Pancreas (tissue), 10 donors: ENCODE measurements around the gene MMP12. TPM values are rescaled to one million over a fixed set of nuclear protein-coding genes. Genes with fewer than 3 reads are reported as not detected.
A peak's percentile ranks its signal among the peaks of the same experiment; 100 is the strongest.

Source experiments
- ATAC-seq, 4 donors: fragments of 200-7000 bp; cut with Tn5 transposase; one replicate each; pipeline versions ENCODE4 v1.8.0 to v1.9.1; 2020; ENCODE audit warnings: mild to moderate bottlenecking in 4 of 4, moderate library complexity in 4 of 4
- DNase-seq, 6 donors: peaks; one replicate each; pipeline ENCODE4 v3.0.0-alpha.2; 2020
- FAIRE-seq: peaks from 2 replicates; lab custom pipeline; 2012; peaks lifted over from hg19 to GRCh38; lab: Jason Lieb, UNC
- H3K27ac ChIP-seq, 4 donors: fragments of 200-600 bp; sonication (generic); 1 replicate in 3 of 4; 2 replicates in 1 of 4; pipeline versions ENCODE4 v1.5.0 to v1.8.0; 2020
- H3K27me3 ChIP-seq, 4 donors: fragments of 200-600 bp; one replicate each; pipeline ENCODE4 v1.8.0; 2021
- H3K36me3 ChIP-seq, 3 donors: fragments of 200-600 bp; sonication (generic) in 1 of 3; one replicate each; pipeline versions ENCODE4 v1.5.0 to v1.8.0; 2020 to 2021
- H3K4me1 ChIP-seq, 3 donors: fragments of 200-600 bp; one replicate each; pipeline ENCODE4 v1.8.0; 2021
- H3K4me3 ChIP-seq, 4 donors: fragments of 200-600 bp; sonication (generic) in 2 of 4; one replicate each; pipeline versions ENCODE4 v1.5.0 to v1.8.0; 2020 to 2021
- H3K9me3 ChIP-seq, 4 donors: fragments of 200-600 bp; one replicate each; pipeline ENCODE4 v1.8.0; 2021
- WGBS, 2 donors: extraction: QIAGEN DNeasy Blood & Tissue Kit; methylation state at CpG; one replicate each; pipeline ENCODE4 v1.1.7; 2013; 5-methylcytosine and 5-hydroxymethylcytosine counted together
- intact Hi-C, 3 donors: fragments of 100-400 bp; cut with DNase I; formaldehyde crosslinking; loops; one replicate each; pipeline versions ENCODE4 v1.11.1 to v1.14.2; 2022
- polyA plus RNA-seq, 2 donors: library from polyadenylated mRNA; stranded (reverse); fragments of 200-250 nt; gene quantifications; one replicate each; pipeline ENCODE4 v1.2.3, GENCODE V29; 2013
- total RNA-seq, 6 donors: library from RNA; stranded (reverse); fragmentation: NEBNext Ultra II Directional in 4 of 6; extraction: Animal tissue kit (Norgen Biotek cat#: 25700) in 4 of 6; gene quantifications; one replicate each; pipeline versions ENCODE4 v1.2.1 to v1.2.4, GENCODE V29; 2021 to 2023
- TF ChIP-seq, protein P1 (sequence below), 4 donors: fragments of 200-600 bp; sonication (generic) in 3 of 4; IDR thresholded peaks; one replicate each; pipeline versions ENCODE4 v1.5.0 to v1.8.0; 2021; ENCODE audit warnings: antibody characterized with exemption in 4 of 4
- donor health status: healthy with polysubstance abuse.
- donor health status: DM: no; HTN: no; CAD: no; lungs with moderate emphysema.
- donor health status: DM: no; HTN: no; CAD: no.
- donor health status: control.
- donor health status: control.
- donor health status: Bipolar disorder and iron deficiency.
- donor health status: DM: yes; HTN: yes; CAD: no.
- donor health status: DM: no; HTN: no; CAD: no.
- donor health status: DM: no; HTN: no; CAD: no.
- donor health status: DM: yes; HTN: yes; CAD: no.

MMP12 gene
- total and polyA plus RNA-seq, 8 donors, result 0.12 to 0.19 TPM; not detected in 6

DNA sequence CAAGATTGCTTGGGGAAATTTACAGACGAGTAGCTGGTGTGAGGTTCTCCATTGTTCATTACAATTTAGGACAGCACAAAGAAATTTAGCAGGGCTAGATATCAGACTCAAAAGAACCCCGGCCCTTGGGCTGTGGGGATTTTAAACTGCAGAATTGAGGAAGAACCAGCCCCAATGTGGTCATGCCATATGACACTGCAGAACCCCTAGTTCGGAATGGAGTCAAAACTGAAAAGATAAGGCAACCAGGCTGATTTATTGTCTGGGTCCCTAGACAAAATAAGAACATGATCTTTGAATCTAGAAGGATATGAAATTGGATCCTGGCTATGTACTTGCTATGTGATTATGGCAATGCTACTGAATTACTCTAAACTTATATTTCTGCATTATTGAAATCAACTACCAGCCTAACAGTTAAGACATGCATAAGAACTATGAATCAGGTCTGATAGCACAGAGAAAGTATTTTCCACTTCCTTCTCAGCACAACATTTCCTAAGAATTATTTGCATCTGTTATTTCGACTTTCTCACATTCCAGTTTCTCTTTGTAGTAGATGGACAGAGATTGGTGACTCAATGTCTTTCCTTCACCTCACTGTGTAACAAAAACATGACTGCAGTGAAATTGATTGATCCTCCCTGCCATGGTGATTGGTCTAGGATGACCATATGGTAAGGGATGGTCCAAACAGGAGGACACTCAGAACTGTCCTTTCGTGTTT, 44.6 kb downstream of the MMP12 start:
- TF ChIP-seq, protein P1, sequence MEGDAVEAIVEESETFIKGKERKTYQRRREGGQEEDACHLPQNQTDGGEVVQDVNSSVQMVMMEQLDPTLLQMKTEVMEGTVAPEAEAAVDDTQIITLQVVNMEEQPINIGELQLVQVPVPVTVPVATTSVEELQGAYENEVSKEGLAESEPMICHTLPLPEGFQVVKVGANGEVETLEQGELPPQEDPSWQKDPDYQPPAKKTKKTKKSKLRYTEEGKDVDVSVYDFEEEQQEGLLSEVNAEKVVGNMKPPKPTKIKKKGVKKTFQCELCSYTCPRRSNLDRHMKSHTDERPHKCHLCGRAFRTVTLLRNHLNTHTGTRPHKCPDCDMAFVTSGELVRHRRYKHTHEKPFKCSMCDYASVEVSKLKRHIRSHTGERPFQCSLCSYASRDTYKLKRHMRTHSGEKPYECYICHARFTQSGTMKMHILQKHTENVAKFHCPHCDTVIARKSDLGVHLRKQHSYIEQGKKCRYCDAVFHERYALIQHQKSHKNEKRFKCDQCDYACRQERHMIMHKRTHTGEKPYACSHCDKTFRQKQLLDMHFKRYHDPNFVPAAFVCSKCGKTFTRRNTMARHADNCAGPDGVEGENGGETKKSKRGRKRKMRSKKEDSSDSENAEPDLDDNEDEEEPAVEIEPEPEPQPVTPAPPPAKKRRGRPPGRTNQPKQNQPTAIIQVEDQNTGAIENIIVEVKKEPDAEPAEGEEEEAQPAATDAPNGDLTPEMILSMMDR (IDR thresholded peaks at IDR 0.05), result no peak
- no peaks in the 10 kb centered on the region for H3K9me3 ChIP-seq
- intact Hi-C loops, result no loop called here
- H3K4me1 ChIP-seq, result no peaks in the 10 kb centered on the region
- no peak overlapping the region for H3K4me3 ChIP-seq
- no peaks in the 10 kb centered on the region for H3K27me3 ChIP-seq
- DNase-seq, result no peak
- H3K27ac ChIP-seq, result no peak overlapping the region
- ATAC-seq, result no peak
- no peak for FAIRE-seq
- 45 to 62% methylated on average over 5 of the region's 5 CpGs for WGBS, 2 donors
- no peaks in the 10 kb centered on the region for H3K36me3 ChIP-seq

GRCh38 chr11:102829316-102830000, 45.3 kb downstream of the MMP12 start:
- no peak overlapping the region for H3K4me3 ChIP-seq
- no peaks in the 10 kb centered on the region for H3K9me3 ChIP-seq
- no peak for DNase-seq
- intact Hi-C loops, result no loop called here
- H3K27ac ChIP-seq, result no peak overlapping the region
- TF ChIP-seq, protein P1 (IDR thresholded peaks at IDR 0.05), result no peak
- 57 to 68% methylated on average over 6 of the region's 6 CpGs for WGBS, 2 donors
- FAIRE-seq, result no peak
- no peaks in the 10 kb centered on the region for H3K4me1 ChIP-seq
- no peaks in the 10 kb centered on the region for H3K36me3 ChIP-seq
- no peaks in the 10 kb centered on the region for H3K27me3 ChIP-seq
- ATAC-seq, result peak in 1 of 4 donors; percentile 29

GRCh38 chr11:102824556-102824955, 50.2 kb downstream of the MMP12 start:
- WGBS, 2 donors, result 90 to 92% methylated on average over 1 of the region's 1 CpG
- H3K4me3 ChIP-seq, result no peak overlapping the region
- no peak overlapping the region for H3K27ac ChIP-seq
- H3K9me3 ChIP-seq, result no peaks in the 10 kb centered on the region
- no peaks in the 10 kb centered on the region for H3K4me1 ChIP-seq
- no peak for FAIRE-seq
- TF ChIP-seq, protein P1 (IDR thresholded peaks at IDR 0.05), result no peak
- no peaks in the 10 kb centered on the region for H3K27me3 ChIP-seq
- intact Hi-C loops, result no loop called here
- no peak for DNase-seq
- ATAC-seq, result no peak
- H3K36me3 ChIP-seq, result no peaks in the 10 kb centered on the region

GRCh38 chr11:102819491-102819890, 55.3 kb downstream of the MMP12 start:
- FAIRE-seq, result no peak

More at GRCh38 chr11:102819491-102819890, 55.3 kb downstream of the MMP12 start:
- Histone ChIP-seq H3K27ac (no peak overlapping the region), H3K27me3 (no peaks in the 10 kb centered on the region), H3K36me3 (no peaks in the 10 kb centered on the region), H3K4me1 (no peaks in the 10 kb centered on the region), H3K4me3 (no peak overlapping the region), H3K9me3 (no peaks in the 10 kb centered on the region)
- TF ChIP-seq, protein P1 (IDR thresholded peaks at IDR 0.05), result no peak
- WGBS, 2 donors, result 51 to 70% methylated on average over 6 of the region's 6 CpGs
- intact Hi-C loops, result no loop called here
- DNase-seq, result no peak
- ATAC-seq, result no peak
